SH-SY5Y (cell line): Measurements from ENCODE around the gene PLCG2.

Experiments used
- GATA2 ChIP-seq: IDR thresholded peaks from 2 replicates; pipeline ENCODE4 v1.6.1; 2011; ENCODE audit warnings: mild to moderate bottlenecking, low read depth, low read length
- GATA3 ChIP-seq: IDR thresholded peaks from 2 replicates; pipeline ENCODE4 v1.6.1; 2011; ENCODE audit warnings: low read depth, mild to moderate bottlenecking, low read length, moderate library complexity

DNA sequence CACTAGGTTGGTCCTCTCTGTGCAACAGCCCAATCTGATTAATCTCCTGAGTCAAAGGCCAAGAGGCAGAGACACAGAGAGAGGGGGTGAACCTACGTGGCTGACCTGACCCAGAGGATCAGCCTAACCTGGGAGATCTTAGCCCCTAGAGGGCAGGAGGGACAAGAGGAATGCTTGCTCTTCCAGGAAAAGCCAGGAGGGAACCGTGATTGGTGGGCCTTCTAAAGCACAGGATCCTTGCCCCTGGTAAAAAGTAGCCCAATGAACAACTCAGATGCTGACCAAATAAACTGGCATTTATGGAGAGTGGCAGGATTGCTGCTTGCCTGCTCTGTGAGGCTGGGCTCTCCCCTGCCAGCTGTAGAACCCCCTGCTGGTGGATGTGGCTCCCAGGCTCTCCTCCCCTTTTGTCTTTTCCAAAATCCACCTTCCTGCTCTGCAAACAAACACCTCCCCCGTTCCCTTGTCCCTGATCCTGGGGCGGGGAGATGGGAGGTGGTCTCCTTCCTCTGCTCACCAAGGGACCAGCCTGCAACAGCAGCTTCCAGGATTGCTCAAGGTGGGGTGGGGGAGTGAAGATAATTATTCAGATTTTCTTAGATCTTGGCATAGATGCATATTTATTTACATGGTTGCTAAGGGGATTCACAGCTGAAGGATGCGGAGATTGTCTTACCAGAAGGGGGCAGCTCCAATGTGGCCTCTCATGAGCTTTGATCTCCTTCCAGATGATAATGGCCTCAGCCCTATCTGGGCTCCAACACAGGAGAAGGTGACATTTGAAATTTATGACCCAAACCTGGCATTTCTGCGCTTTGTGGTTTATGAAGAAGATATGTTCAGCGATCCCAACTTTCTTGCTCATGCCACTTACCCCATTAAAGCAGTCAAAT lies 160.3 kb downstream of the PLCG2 start:
- TF ChIP-seq GATA3 (no peak), GATA2 (no peak)
